ENCODE measurements around the gene PRPH2. TPM values are rescaled to one million over a fixed set of nuclear protein-coding genes. Genes with fewer than 3 reads are reported as not detected.

PRPH2 gene
- total and polyA plus RNA-seq, 2 experiments from 2014 or later, result 7.3 to 15.0 TPM

- Histone ChIP-seq H3K36me3 (no peaks in the 10 kb centered on the region), H3K4me3 (no peak overlapping the region), H3K9me3 (ENCODE audit: low read depth) (no peaks in the 10 kb centered on the region), H3K4me1 (ENCODE audit: low read depth) (peaks cover 7% of the 10 kb centered on the region), H3K27me3 (no peaks in the 10 kb centered on the region), H3K27ac (no peak overlapping the region)
- TF ChIP-seq, protein P1, sequence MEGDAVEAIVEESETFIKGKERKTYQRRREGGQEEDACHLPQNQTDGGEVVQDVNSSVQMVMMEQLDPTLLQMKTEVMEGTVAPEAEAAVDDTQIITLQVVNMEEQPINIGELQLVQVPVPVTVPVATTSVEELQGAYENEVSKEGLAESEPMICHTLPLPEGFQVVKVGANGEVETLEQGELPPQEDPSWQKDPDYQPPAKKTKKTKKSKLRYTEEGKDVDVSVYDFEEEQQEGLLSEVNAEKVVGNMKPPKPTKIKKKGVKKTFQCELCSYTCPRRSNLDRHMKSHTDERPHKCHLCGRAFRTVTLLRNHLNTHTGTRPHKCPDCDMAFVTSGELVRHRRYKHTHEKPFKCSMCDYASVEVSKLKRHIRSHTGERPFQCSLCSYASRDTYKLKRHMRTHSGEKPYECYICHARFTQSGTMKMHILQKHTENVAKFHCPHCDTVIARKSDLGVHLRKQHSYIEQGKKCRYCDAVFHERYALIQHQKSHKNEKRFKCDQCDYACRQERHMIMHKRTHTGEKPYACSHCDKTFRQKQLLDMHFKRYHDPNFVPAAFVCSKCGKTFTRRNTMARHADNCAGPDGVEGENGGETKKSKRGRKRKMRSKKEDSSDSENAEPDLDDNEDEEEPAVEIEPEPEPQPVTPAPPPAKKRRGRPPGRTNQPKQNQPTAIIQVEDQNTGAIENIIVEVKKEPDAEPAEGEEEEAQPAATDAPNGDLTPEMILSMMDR (IDR thresholded peaks at IDR 0.05; ENCODE audit: low read depth, low read length), result no peak
- DNase-seq (ENCODE audit: low read depth in 1 of 2, low spot score in 1 of 2), result no peak
Observed at GRCh38 chr6:42726026-42726425, 3.6 kb upstream of the PRPH2 start.

- no peaks in the 10 kb centered on the region for H3K27me3 ChIP-seq
- H3K36me3 ChIP-seq, result no peaks in the 10 kb centered on the region
- no peak overlapping the region for H3K4me3 ChIP-seq
- H3K9me3 ChIP-seq (ENCODE audit: low read depth), result no peaks in the 10 kb centered on the region
- TF ChIP-seq, protein P1 (IDR thresholded peaks at IDR 0.05; ENCODE audit: low read depth, low read length), result no peak
- H3K27ac ChIP-seq, result no peak overlapping the region
- peaks cover 7% of the 10 kb centered on the region for H3K4me1 ChIP-seq (ENCODE audit: low read depth)
- no peak for DNase-seq (ENCODE audit: low read depth in 1 of 2, low spot score in 1 of 2)
Observed at GRCh38 chr6:42724825-42725224, 2.4 kb upstream of the PRPH2 start.

- H3K4me3 ChIP-seq, result no peak overlapping the region
- no peaks in the 10 kb centered on the region for H3K9me3 ChIP-seq (ENCODE audit: low read depth)
- TF ChIP-seq, protein P1 (IDR thresholded peaks at IDR 0.05; ENCODE audit: low read depth, low read length), result no peak
- no peaks in the 10 kb centered on the region for H3K27me3 ChIP-seq
- no peaks in the 10 kb centered on the region for H3K36me3 ChIP-seq
- no peaks in the 10 kb centered on the region for H3K4me1 ChIP-seq (ENCODE audit: low read depth)
- DNase-seq (ENCODE audit: low read depth in 1 of 2, low spot score in 1 of 2), result peak in 1 of 2 donors; percentile 31
- no peak overlapping the region for H3K27ac ChIP-seq
Observed at GRCh38 chr6:42720739-42721138, 1.7 kb downstream of the PRPH2 start.

GRCh38 chr6:42715871-42716270 lies 6.5 kb downstream of the PRPH2 start:
- TF ChIP-seq, protein P1 (IDR thresholded peaks at IDR 0.05; ENCODE audit: low read depth, low read length), result no peak
- H3K4me3 ChIP-seq, result no peak overlapping the region
- no peak for DNase-seq (ENCODE audit: low read depth in 1 of 2, low spot score in 1 of 2)
- no peaks in the 10 kb centered on the region for H3K9me3 ChIP-seq (ENCODE audit: low read depth)
- no peak overlapping the region for H3K27ac ChIP-seq
- H3K36me3 ChIP-seq, result no peaks in the 10 kb centered on the region
- no peaks in the 10 kb centered on the region for H3K27me3 ChIP-seq
- H3K4me1 ChIP-seq (ENCODE audit: low read depth), result peaks cover under 1% of the 10 kb centered on the region

- no peak overlapping the region for H3K4me3 ChIP-seq
- no peaks in the 10 kb centered on the region for H3K27me3 ChIP-seq
- no peak overlapping the region for H3K27ac ChIP-seq
- DNase-seq (ENCODE audit: low read depth in 1 of 2, low spot score in 1 of 2), result peak in 1 of 2 donors; percentile 78
- H3K36me3 ChIP-seq, result no peaks in the 10 kb centered on the region
- H3K4me1 ChIP-seq (ENCODE audit: low read depth), result peaks cover 17% of the 10 kb centered on the region
- TF ChIP-seq, protein P1 (IDR thresholded peaks at IDR 0.05; ENCODE audit: low read depth, low read length), result no peak
- H3K9me3 ChIP-seq (ENCODE audit: low read depth), result no peaks in the 10 kb centered on the region
Observed at GRCh38 chr6:42714098-42714761, 8.2 kb downstream of the PRPH2 start.
